A549 (cell line): ENCODE measurements around the gene RNF14. TPM values are rescaled to one million over a fixed set of nuclear protein-coding genes. Genes with fewer than 3 reads are reported as not detected.

Experiments
- ATAC-seq, 2 experiments: fragments of 200-7000 bp in 1 of 2; fragments of >200 bp in 1 of 2; cut with Nextera tagmentation in 1 of 2; cut with Tn5 transposase in 1 of 2; 3 replicates each; pipeline versions ENCODE4 v1.8.0 to v1.9.1; 2018 to 2020; ENCODE audit warnings: mild to moderate bottlenecking in 1 of 2, moderate library complexity in 1 of 2
- CTCF ChIA-PET: fragments of 300-600 bp; sonication (Branson Sonifier 250); formaldehyde crosslinking; extraction: SDS; loops from one replicate; lab custom pipeline; 2021; ENCODE audit warnings: antibody characterized with exemption, inconsistent platforms; lab: Yijun Ruan, JAX
- POLR2A ChIA-PET: fragments of 350-600 bp; formaldehyde crosslinking; extraction: SDS; loops from one replicate; lab custom pipeline; 2021; ENCODE audit warnings: antibody characterized with exemption, inconsistent platforms; lab: Yijun Ruan, JAX
- DNase-seq, 2 experiments: peaks; one replicate each; pipeline versions ENCODE4 v3.0.0 to v3.0.0-alpha.2; 2011 to 2016; ENCODE audit warnings: low read depth in 1 of 2, low spot score in 1 of 2
- FAIRE-seq: peaks from 2 replicates; lab custom pipeline; 2011; peaks lifted over from hg19 to GRCh38; lab: Jason Lieb, UNC
- H3K27ac ChIP-seq, 2 experiments: fragments of >200 bp; sonication (Bioruptor Twin); formaldehyde crosslinking; 3 replicates each; pipeline ENCODE4 v1.5.1; 2016 to 2017
- H3K4me1 ChIP-seq: fragments of >200 bp; sonication (Bioruptor Twin); formaldehyde crosslinking; 3 replicates; pipeline ENCODE4 v1.6.1; 2016
- H3K4me2 ChIP-seq: fragments of >200 bp; sonication (Bioruptor Twin); formaldehyde crosslinking; 3 replicates; pipeline ENCODE4 v1.6.1; 2016
- H3K4me3 ChIP-seq: fragments of >200 bp; sonication (Bioruptor Twin); formaldehyde crosslinking; 3 replicates; pipeline ENCODE4 v1.5.1; 2016
- H3K9me3 ChIP-seq: fragments of >200 bp; sonication (Bioruptor Twin); formaldehyde crosslinking; 3 replicates; pipeline ENCODE4 v1.6.1; 2016
- ATOH8 ChIP-seq: fragments of 250-450 bp; sonication (Bioruptor Pico); IDR thresholded peaks from 2 replicates; pipeline ENCODE4 v1.5.0; 2020; ENCODE audit warnings: low read depth, mild to moderate bottlenecking, moderate library complexity
- CBX2 ChIP-seq: fragments of 200-600 bp; sonication (generic); IDR thresholded peaks from 2 replicates; pipeline ENCODE4 v1.6.1; 2016; ENCODE audit warnings: low read depth, mild to moderate bottlenecking, borderline replicate concordance
- CEBPB ChIP-seq, 2 experiments: fragments of >200 bp in 1 of 2; sonication (Bioruptor Twin) in 1 of 2; formaldehyde crosslinking in 1 of 2; IDR thresholded peaks; 2 replicates each; pipeline ENCODE4 v1.6.1; 2012 to 2016
- CHD4 ChIP-seq: fragments of 200-600 bp; sonication (generic); IDR thresholded peaks from 2 replicates; pipeline ENCODE4 v1.6.1; 2016; ENCODE audit warnings: antibody characterized with exemption, mild to moderate bottlenecking, borderline replicate concordance
- EHF ChIP-seq: fragments of 250-450 bp; sonication (Bioruptor Pico); IDR thresholded peaks from 2 replicates; pipeline ENCODE4 v1.5.0; 2020; ENCODE audit warnings: mild to moderate bottlenecking
- FOSL2 ChIP-seq, 2 experiments: fragments of 450-650 bp in 1 of 2; fragments of >200 bp in 1 of 2; sonication (Bioruptor Twin) in 1 of 2; formaldehyde crosslinking; IDR thresholded peaks; 2 replicates each; pipeline versions ENCODE4 v1.5.0 to v1.6.1; 2016 to 2020; ENCODE audit warnings: mild to moderate bottlenecking in 1 of 2, moderate library complexity in 1 of 2
- FOXS1 ChIP-seq: fragments of 250-450 bp; sonication (Bioruptor Pico); IDR thresholded peaks from 2 replicates; pipeline ENCODE4 v1.5.0; 2020; ENCODE audit warnings: mild to moderate bottlenecking, moderate library complexity
- HEYL ChIP-seq: fragments of 250-450 bp; sonication (Bioruptor Pico); IDR thresholded peaks from 2 replicates; pipeline ENCODE4 v1.8.0; 2021; ENCODE audit warnings: mild to moderate bottlenecking, moderate library complexity
- HOXB13 ChIP-seq: fragments of 250-450 bp; sonication (Bioruptor Pico); IDR thresholded peaks from 2 replicates; pipeline ENCODE4 v1.5.0; 2020; ENCODE audit warnings: low read depth, mild to moderate bottlenecking, moderate library complexity
- JUN ChIP-seq, 2 experiments: fragments of >200 bp; sonication (Bioruptor Twin); formaldehyde crosslinking; IDR thresholded peaks; 2 replicates in 1 of 2; 3 replicates in 1 of 2; pipeline ENCODE4 v1.6.1; 2016 to 2017
- KDM5A ChIP-seq: fragments of 200-600 bp; sonication (generic); IDR thresholded peaks from 2 replicates; pipeline ENCODE4 v1.6.1; 2016; ENCODE audit warnings: antibody characterized with exemption, mild to moderate bottlenecking
- MAFK ChIP-seq: fragments of 450-650 bp; IDR thresholded peaks from 2 replicates; pipeline ENCODE4 v1.6.1; 2014; ENCODE audit not compliant: partially characterized antibody
- MAZ ChIP-seq: fragments of 150-350 bp; IDR thresholded peaks from 2 replicates; pipeline ENCODE4 v1.6.1; 2014; ENCODE audit warnings: antibody characterized with exemption, low read depth, low read length, borderline replicate concordance
- NPAS2 ChIP-seq: fragments of 250-450 bp; sonication (Bioruptor Pico); IDR thresholded peaks from 2 replicates; pipeline ENCODE4 v1.8.0; 2022; ENCODE audit warnings: mild to moderate bottlenecking, moderate library complexity, borderline replicate concordance
- PHF8 ChIP-seq: fragments of 200-600 bp; sonication (generic); IDR thresholded peaks from 2 replicates; pipeline ENCODE4 v1.6.1; 2016; ENCODE audit warnings: low read depth, mild to moderate bottlenecking, antibody characterized with exemption, moderate library complexity, borderline replicate concordance
- POLR2A ChIP-seq: IDR thresholded peaks from 2 replicates; pipeline ENCODE4 v1.6.1; 2012; ENCODE audit warnings: mild to moderate bottlenecking, low read length
- RCOR1 ChIP-seq: fragments of 150-350 bp; IDR thresholded peaks from 2 replicates; pipeline ENCODE4 v1.6.1; 2014; ENCODE audit warnings: antibody characterized with exemption, low read length, low read depth
- REST ChIP-seq: fragments of 200-600 bp; sonication (generic); IDR thresholded peaks from 2 replicates; pipeline ENCODE4 v1.6.1; 2016; ENCODE audit warnings: antibody characterized with exemption, mild to moderate bottlenecking, moderate library complexity
- RFX5 ChIP-seq: fragments of 450-650 bp; IDR thresholded peaks from 2 replicates; pipeline ENCODE4 v1.7.1; 2014; ENCODE audit warnings: antibody characterized with exemption, mild to moderate bottlenecking, moderate library complexity
- TP53 ChIP-seq: fragments of 250-450 bp; sonication (Bioruptor Pico); IDR thresholded peaks from 2 replicates; pipeline ENCODE4 v1.5.0; 2021; ENCODE audit warnings: mild to moderate bottlenecking, moderate library complexity
- ZNF302 ChIP-seq: fragments of 250-450 bp; sonication (Bioruptor Pico); IDR thresholded peaks from 2 replicates; pipeline ENCODE4 v1.9.0; 2021; ENCODE audit warnings: inconsistent platforms, mild to moderate bottlenecking, moderate library complexity
- ZSCAN20 ChIP-seq: fragments of 250-450 bp; sonication (Bioruptor Pico); IDR thresholded peaks from 2 replicates; pipeline ENCODE4 v1.8.0; 2022; ENCODE audit warnings: mild to moderate bottlenecking, moderate library complexity
- WGBS: methylation state at CpG from one replicate; pipeline ENCODE4 v1.1.6; 2017; ENCODE audit errors: missing lambda C conversion rate; 5-methylcytosine and 5-hydroxymethylcytosine counted together
- polyA plus RNA-seq, 4 experiments: library from polyadenylated mRNA; depleted of rRNA in 3 of 4; stranded (reverse); fragments of >200 nt; fragmentation: RNase III in 1 of 4; extraction: RNeasy Plus Mini Kit Qiagen cat#74134 plus additional on column Dnase treatment in 1 of 4; gene quantifications; 2 replicates in 3 of 4; 3 replicates in 1 of 4; pipeline ENCODE4 v1.2.3, GENCODE V29; 2011 to 2017
- TF ChIP-seq, protein P1 (sequence below): fragments of 150-350 bp; IDR thresholded peaks from 2 replicates; pipeline ENCODE4 v1.6.1; 2014; ENCODE audit warnings: low read depth, mild to moderate bottlenecking, low read length
- TF ChIP-seq, protein P2 (sequence below): fragments of >200 bp; sonication (Bioruptor Twin); formaldehyde crosslinking; IDR thresholded peaks from 2 replicates; pipeline ENCODE4 v1.6.1; 2016
- TF ChIP-seq, protein P3 (sequence below): IDR thresholded peaks from 2 replicates; pipeline ENCODE4 v1.6.1; 2012; ENCODE audit warnings: low read depth, borderline replicate concordance
- TF ChIP-seq, protein P4 (sequence below): fragments of 450-650 bp; IDR thresholded peaks from 2 replicates; pipeline ENCODE4 v1.6.1; 2014; ENCODE audit warnings: antibody characterized with exemption

Gene RNF14
- polyA plus RNA-seq, 2 of the 4 experiments (the other 2 are of a cell fraction) = 43.2 to 47.4 TPM

DNA sequence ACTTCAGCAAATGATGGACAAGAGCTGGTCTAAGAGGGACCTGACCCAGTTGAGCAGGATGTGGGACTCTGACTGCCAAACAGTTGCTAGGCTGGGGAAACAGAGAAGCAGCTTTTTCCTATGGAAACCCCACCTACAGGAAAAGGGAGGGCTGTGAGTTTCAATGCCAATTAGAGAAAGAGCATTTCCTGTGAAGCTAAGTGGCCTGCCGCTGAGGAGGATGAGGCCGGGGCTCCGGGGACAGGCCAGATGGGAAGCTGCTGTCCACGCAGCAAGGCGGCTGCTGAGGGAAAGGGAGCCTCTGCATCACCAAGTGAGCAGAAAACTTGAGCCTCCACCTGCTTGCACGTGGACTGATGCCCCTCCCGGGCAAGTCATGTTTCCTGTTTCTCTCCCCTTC, 10.8 kb upstream of the RNF14 start, which contains the start of gene PCDH12:
Gene PCDH12, minus strand, starts transcription at position 90 of the 400 bp plus-strand sequence. CDS start 351 bp downstream, outside the sequence.
- Histone ChIP-seq H3K27ac (no peak within 1 kb of the TSS), H3K4me3 (no peak within 1 kb of the TSS), H3K9me3 (no peaks in the 10 kb centered on the region), H3K4me2 (no peak within 1 kb of the TSS)
- POLR2A ChIA-PET = interaction anchor here (1.1 kb wide), 1 partner anchor 34 kb away, joined by 3 read pairs; the partner anchor contains the start of gene DELE1
- FAIRE-seq = no peak
- DNase-seq = no peak
- ATAC-seq = no peak
- WGBS = 76% methylated on average over 7 of the region's 7 CpGs
- CTCF ChIA-PET = interaction anchor here (0.5 to 17.2 kb wide), 10 partner anchors 11 to 292 kb away, joined by 3 to 325 read pairs (median 38); partner anchors contain the start of genes PCDH1 and RNF14
- TF ChIP-seq RFX5 (no peak), ZSCAN20 (CRISPR knock-in tag) (no peak), MAFK (no peak), FOSL2 (IDR thresholded peaks at IDR 0.05) (no peak), FOSL2 (CRISPR knock-in tag; IDR thresholded peaks at IDR 0.05) (no peak), TP53 (CRISPR knock-in tag) (no peak), KDM5A (no peak), CEBPB (IDR thresholded peaks at IDR 0.05) (no peak), MAZ (no peak), ZNF302 (CRISPR knock-in tag) (no peak), ATOH8 (no peak), POLR2A (no peak), CHD4 (no peak), CBX2 (no peak), JUN (IDR thresholded peaks at IDR 0.05) (no peak)
- TF ChIP-seq, protein P1, sequence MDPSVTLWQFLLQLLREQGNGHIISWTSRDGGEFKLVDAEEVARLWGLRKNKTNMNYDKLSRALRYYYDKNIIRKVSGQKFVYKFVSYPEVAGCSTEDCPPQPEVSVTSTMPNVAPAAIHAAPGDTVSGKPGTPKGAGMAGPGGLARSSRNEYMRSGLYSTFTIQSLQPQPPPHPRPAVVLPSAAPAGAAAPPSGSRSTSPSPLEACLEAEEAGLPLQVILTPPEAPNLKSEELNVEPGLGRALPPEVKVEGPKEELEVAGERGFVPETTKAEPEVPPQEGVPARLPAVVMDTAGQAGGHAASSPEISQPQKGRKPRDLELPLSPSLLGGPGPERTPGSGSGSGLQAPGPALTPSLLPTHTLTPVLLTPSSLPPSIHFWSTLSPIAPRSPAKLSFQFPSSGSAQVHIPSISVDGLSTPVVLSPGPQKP = no peak
- TF ChIP-seq, protein P2, sequence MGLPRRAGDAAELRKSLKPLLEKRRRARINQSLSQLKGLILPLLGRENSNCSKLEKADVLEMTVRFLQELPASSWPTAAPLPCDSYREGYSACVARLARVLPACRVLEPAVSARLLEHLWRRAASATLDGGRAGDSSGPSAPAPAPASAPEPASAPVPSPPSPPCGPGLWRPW = no peak
- TF ChIP-seq, protein P3, sequence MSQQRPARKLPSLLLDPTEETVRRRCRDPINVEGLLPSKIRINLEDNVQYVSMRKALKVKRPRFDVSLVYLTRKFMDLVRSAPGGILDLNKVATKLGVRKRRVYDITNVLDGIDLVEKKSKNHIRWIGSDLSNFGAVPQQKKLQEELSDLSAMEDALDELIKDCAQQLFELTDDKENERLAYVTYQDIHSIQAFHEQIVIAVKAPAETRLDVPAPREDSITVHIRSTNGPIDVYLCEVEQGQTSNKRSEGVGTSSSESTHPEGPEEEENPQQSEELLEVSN = no peak
- TF ChIP-seq, all 56 proteins: peak for 0
- 0 out of 3 replicates have a peak, but pooled peaks cover 4% of the 10 kb centered on the region for H3K4me1 ChIP-seq

DNA sequence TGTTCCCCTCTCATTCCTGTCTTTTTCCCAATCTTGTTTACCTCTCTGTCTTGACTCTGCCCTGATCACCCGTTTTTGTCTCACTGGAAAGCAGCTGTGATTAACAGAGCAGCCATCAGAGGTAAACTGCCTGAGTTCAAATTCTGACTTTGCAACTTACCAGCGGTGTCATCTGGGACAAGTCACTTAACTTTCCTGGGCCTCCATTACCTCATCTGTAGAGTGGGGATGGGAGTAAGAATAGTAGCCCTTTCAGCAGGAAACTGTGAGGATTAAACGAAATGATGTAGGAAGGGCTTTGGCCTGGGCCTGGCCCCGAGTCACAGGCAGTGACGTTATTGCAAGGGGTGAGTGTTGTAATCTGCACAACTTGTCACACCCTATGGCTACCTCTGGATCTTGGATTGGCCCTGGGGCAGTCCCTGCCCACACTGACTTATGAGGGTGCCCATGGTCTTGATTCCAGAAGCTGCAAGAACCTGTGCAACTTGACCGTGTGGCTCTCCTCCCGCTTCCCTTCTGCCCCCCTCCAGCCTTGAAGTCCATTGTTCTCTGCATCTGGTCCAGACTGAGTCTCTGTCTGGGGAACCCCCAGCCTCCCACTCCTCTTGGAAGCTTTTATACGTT, 10.2 kb upstream of the RNF14 start:
- DNase-seq (no peak), FAIRE-seq (no peak), ATAC-seq (no peak)
- Histone ChIP-seq H3K4me3 (no peak overlapping the region), H3K4me1 (0 out of 3 replicates have a peak, but pooled peaks cover 4% of the 10 kb centered on the region), H3K9me3 (no peaks in the 10 kb centered on the region), H3K27ac (no peak overlapping the region), H3K4me2 (no peak overlapping the region)
- ChIA-PET POLR2A (interaction anchor here (1.1 kb wide), 1 partner anchor 35 kb away, joined by 3 read pairs; the partner anchor contains the start of gene DELE1), CTCF (interaction anchor here (0.5 to 17.2 kb wide), 10 partner anchors 10 to 293 kb away, joined by 3 to 325 read pairs (median 38); partner anchors contain the start of genes PCDH1 and RNF14)
- 56% methylated on average over 8 of the region's 8 CpGs for WGBS
- no peak for TF ChIP-seq RCOR1
- no peak for TF ChIP-seq EHF (CRISPR knock-in tag)
- no peak for TF ChIP-seq FOSL2 (IDR thresholded peaks at IDR 0.05)
- no peak for TF ChIP-seq FOSL2 (CRISPR knock-in tag; IDR thresholded peaks at IDR 0.05)
- no peak for TF ChIP-seq REST
- no peak for TF ChIP-seq NPAS2 (CRISPR knock-in tag)
- no peak for TF ChIP-seq HOXB13 (CRISPR knock-in tag)
- TF ChIP-seq, protein P4, sequence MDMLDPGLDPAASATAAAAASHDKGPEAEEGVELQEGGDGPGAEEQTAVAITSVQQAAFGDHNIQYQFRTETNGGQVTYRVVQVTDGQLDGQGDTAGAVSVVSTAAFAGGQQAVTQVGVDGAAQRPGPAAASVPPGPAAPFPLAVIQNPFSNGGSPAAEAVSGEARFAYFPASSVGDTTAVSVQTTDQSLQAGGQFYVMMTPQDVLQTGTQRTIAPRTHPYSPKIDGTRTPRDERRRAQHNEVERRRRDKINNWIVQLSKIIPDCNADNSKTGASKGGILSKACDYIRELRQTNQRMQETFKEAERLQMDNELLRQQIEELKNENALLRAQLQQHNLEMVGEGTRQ = no peak
- TF ChIP-seq, protein P2 = no peak
- TF ChIP-seq MAFK = no peak
- no peak for TF ChIP-seq MAZ
- TF ChIP-seq PHF8 = no peak
- TF ChIP-seq HEYL = no peak
- no peak for TF ChIP-seq FOXS1 (CRISPR knock-in tag)
